ENCODE measurements around the gene BIN2. TPM values are rescaled to one million over a fixed set of nuclear protein-coding genes. Genes with fewer than 3 reads are reported as not detected.

BIN2 gene
- total and polyA plus RNA-seq, 9 of the 15 experiments (the other 6 are each of a cell fraction or from before 2014, with no cell fraction given) = 0.04 to 0.39 (median 0.25) TPM; not detected in 1

DNA sequence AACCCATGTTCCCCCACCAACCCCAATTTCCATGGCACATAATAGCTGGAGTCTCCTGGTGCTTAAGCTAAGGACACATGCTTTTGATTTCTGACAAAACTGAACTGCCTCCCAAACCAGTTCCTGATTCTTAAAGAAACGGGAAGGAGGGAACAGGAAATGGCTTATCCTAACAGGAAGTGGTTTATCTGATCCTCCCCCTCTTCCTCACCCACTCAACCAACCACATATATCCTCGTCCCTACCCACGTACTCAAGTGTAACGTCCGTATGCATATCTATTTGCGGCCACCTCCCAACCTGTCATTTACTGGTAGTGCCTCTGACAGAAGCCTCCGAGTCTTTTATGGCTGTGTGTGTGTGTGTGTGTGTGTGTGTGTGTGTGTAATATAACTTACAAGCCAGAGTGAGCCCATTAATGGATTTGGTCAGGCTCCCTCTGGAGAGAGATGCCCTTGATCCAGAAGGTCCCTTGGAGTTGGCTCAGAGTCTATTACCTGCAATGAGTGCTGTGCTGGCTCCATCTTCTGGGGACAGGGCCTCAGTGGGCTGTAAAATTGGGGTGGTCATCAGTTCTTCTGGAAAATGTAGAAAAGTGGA, 77.6 kb downstream of the BIN2 start (continued):
- TF ChIP-seq TGIF2 (CRISPR knock-in tag; IDR thresholded peaks at IDR 0.05) (no peak), TRIM28 (IDR thresholded peaks at IDR 0.05) (no peak), FOXK2 (conservative IDR thresholded peaks at IDR 0.05 in 1 of 2, IDR thresholded peaks at IDR 0.05 in 1 of 2; ENCODE audit: low read depth in 2 of 2) (0 out of 4 replicates have a peak, but pooled peaks of 1 of the 2 experiments have one; percentile 42), HIVEP1 (CRISPR knock-in tag; IDR thresholded peaks at IDR 0.05) (peak; percentile 84; the same call in 1 of the 2 replicates), ZNF436 (CRISPR knock-in tag; IDR thresholded peaks at IDR 0.05) (0 out of 2 replicates have a peak, but pooled peaks have one; percentile 24), SNAPC5 (CRISPR knock-in tag; IDR thresholded peaks at IDR 0.05) (no peak), HDAC1 (IDR thresholded peaks at IDR 0.05) (peak in 1 of 2 experiments; percentile 65; a peak in 1 of 4 replicates), HNRNPH1 (optimal IDR thresholded peaks at IDR 0.05; ENCODE audit: low read depth, low read length) (no peak), GTF2A2 (tag; IDR thresholded peaks at IDR 0.05) (no peak), TCF7 (IDR thresholded peaks at IDR 0.05; ENCODE audit: borderline replicate concordance) (no peak), EP400 (IDR thresholded peaks at IDR 0.05) (peak; percentile 72), L3MBTL2 (IDR thresholded peaks at IDR 0.05) (peak; percentile 66; the same call in 1 of the 2 replicates), MGA (IDR thresholded peaks at IDR 0.05) (peak; percentile 46; the same call in 1 of the 2 replicates), FOXA3 (CRISPR knock-in tag; conservative IDR thresholded peaks at IDR 0.05 in 1 of 2, IDR thresholded peaks at IDR 0.05 in 1 of 2) (0 out of 4 replicates have a peak, but pooled peaks of 1 of the 2 experiments have one; percentile 14), FOXO4 (CRISPR knock-in tag; IDR thresholded peaks at IDR 0.05) (0 out of 2 replicates have a peak, but pooled peaks have one; percentile 34)

Data from K562 (cell line).